GM19023 (cell line): ENCODE measurements around the gene MRPS18B.
"Not testable (repeated sequence)": the region's sequence is repeated elsewhere in the genome, so short reads cannot be mapped to it uniquely, and the experiment has no call there.

Experiments
- ATAC-seq: cut with Tn5 transposase; IDR thresholded peaks from one replicate; pipeline ENCODE4 v1.9.1; 2021; ENCODE audit warnings: mild to moderate bottlenecking, moderate library complexity; ENCODE audit not compliant: unreplicated experiment

MRPS18B gene

DNA sequence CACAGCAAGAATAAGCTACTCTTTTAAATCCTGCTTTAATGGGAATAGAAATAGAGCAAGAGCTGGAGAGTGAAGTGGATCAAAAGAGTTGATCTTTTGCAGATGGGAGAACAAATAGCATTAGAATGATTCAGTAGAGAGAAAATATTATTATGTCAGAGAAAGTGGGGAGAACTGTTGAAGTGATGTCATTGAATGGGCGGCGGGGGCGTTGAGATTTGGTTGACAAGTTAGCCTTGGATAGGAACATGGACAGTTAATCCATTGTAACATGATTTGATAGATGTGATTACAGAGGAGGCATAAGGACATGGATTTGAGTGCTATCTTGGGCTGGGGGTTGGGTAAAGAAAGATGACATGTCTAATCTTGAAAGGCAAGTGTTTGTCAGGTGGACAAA, 18.2 kb downstream of the MRPS18B start:
- no peak for ATAC-seq

DNA sequence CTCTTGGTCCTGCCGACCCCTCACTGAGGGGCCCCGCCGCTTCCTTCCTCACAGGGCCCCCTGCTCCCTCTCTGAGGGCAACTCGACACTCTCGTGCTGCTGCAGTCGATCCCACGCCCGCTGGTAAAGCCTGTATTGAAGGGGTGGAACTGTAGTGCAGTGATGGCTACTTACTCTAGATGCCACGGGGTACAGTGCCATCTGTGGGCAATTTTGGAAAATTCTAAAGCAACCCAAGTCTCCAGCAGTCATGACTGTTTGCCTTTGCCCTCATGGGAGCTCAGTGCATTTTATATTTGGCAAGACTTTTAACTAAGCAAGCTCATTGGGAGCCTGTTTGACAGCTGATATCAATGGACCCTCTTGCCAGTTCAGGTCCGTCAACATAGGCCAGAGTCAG, 22.8 kb downstream of the MRPS18B start:
- no peak for ATAC-seq

DNA sequence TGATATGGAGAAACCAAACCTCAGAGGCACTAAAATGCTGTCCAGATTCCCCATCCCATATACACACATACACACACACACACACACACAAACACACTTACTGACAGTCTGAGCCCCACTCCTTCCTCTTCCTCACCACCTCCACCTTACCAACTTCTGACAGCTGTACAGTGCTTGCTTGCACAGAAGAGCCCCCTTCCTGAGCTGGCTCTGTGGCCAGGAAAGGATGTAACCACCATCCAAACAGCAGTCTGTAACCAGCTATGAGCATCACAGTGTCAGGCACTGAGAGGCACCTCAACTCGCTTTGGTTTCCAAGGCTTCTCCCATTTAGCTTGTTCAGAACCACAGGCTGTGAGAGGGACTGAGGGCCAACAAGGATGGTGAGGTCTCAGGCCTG, 23.4 kb downstream of the MRPS18B start:
- ATAC-seq = no peak

DNA sequence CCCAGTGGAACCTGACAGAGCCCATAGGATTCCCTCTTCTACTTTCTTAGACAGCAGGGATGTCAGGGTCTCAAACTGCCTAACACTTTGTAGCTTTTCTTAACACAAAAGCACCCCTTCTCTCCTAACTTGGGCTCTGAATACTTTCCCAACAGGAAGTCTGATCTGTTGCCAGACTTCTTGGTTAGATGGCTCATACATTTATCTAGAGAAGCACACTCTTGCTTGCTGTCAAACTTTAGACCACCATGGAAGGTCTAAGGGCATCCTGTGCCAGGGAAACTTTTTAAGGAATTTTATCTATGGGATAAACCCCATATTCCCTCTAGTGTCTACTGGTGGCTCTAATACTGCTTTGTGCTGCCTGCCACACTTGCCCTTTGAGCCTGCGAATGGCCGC, 26.0 kb downstream of the MRPS18B start:
- ATAC-seq = no peak

DNA sequence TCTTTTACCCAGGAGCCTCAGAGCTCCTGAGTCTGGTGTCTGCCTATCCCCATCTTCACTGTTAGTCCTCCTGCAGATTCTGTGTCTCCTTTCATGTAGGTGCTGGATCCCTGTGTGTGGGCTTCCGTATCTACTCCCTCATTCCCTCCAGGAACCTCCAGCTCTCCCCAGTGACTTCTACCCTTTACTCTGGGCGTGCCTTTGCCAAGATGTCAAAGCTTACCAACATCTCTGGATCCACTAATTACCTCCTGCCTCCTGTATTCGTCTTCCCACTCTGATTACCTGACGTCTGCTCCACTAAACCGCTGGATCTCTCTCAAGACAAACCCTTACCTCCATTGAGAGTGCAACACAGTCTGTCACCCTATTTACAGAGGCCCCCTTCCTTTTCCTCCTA, 27.1 kb downstream of the MRPS18B start:
- ATAC-seq = no peak

DNA sequence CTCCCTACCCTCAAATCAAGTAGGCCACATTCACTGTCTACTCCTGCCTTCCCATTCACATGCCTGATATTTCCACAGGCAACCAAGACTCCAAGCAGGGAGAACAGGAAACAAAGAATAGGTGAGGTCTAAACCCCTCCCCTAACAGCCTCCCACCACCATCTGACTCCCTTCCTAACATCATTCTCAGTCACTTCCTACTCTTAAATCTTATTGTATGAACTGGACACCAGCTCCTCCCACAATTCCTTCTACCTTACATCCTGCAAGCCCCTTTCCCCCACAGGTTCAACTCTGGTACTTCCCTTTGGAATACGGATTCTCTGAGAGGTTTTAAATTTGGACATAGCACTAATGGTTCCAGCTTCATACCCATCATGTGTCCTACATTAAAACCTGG, 28.3 kb downstream of the MRPS18B start:
- no peak for ATAC-seq

DNA sequence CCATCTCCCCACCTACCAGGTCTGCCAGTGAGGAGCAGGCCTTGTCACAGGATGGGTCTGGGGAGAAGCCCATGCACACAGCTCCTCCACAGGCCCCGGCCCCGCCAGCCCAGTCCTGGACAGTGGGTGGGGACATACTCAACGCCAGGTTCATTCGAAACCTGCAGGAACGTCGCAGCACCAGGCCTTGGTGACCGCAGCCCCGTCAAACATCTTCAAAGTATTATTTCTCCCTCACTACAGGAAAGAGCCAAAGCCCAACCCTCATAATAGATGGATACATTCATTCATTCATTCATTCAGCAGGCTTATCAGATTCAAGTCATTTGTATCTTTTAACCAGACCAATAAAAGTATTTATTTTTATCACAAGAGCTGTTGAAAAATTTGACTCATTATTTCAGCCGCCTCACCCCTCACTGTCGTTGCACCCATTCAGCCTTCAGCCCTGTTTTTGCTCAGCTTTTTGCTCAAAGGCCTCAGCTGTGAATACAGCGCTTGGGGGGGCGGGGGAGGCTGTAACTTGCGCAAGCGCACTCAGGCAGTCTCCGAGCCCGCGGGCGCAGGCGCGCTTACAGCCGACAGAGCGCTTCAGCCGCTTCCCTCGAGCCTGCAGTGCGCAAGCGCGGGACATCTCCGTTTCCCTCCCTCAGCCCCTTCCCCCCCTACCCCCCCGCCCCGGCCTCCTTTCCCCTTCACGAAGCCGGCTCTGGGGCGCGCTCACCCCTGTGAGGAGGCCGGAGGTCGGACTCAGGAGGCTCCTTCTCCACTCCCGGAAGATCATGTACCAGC, 29.0 kb downstream of the MRPS18B start, which contains the start of gene C6orf136:
C6orf136 (plus strand) TSS at position 684 of the 792 bp plus-strand sequence; CDS start at position 783, 99 bp downstream.
- peak; percentile 60 for ATAC-seq

DNA sequence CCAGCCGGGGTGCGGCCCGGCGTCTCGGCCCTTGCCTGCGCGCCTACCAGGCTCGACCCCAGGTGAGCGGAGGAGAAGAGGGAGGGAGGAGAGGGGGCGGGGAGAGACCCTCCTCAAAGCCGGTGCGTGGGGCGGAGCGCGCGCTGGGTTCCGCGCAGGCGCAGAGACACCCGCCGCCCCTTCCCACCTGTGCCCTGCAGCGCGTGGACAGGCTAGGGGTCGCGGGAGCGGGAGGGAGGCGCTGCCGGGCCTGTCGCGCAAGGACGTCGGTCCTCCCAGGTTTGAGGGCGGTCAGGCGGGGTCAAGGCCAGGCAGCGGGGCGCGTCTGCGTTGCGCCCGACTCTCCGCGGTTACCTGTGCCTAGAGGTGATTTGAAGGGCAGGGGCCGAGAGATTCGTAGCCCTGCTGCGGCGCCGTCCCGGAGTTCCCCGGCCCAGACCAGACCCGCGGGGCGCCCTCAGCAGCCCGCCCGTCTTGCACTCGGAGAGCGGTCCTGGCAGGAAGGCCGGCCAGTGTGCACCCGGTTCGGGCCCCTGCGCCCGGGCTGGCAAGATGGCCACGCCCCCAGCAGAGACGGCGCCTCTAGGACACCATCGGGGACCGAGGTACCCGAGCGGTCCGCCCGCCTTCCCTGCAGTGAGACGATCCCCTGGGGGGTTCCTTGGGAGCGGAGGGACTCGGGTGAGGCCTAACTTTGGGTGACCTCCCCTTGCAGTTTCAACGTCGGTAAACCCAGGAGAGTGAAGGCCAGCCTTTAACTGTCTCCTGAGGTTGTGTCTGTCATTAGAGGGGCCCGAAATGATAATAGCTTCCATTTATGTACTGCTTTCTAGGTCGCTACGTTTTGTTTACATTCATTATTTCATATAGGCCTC, 29.8 kb downstream of the MRPS18B start:
- ATAC-seq = peak; percentile 75

DNA sequence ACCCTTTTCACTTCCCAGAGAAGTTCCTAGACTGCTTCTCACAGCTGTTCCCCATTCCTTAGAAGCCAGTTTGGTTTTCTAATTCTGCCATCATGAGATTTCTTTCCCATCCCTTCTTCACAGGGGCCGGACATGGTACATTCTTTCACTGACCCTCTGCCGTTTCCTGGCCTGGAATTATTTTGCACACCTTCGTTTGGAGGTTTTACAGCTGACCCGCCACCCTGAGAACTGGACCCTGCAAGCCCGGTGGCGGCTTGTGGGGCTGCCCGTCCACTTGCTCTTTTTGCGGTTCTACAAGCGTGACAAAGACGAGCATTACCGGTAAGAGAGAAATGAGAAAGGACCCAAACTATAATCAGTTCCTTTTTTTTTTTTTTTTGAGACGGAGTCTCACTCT, 33.5 kb downstream of the MRPS18B start:
- no peak for ATAC-seq

DNA sequence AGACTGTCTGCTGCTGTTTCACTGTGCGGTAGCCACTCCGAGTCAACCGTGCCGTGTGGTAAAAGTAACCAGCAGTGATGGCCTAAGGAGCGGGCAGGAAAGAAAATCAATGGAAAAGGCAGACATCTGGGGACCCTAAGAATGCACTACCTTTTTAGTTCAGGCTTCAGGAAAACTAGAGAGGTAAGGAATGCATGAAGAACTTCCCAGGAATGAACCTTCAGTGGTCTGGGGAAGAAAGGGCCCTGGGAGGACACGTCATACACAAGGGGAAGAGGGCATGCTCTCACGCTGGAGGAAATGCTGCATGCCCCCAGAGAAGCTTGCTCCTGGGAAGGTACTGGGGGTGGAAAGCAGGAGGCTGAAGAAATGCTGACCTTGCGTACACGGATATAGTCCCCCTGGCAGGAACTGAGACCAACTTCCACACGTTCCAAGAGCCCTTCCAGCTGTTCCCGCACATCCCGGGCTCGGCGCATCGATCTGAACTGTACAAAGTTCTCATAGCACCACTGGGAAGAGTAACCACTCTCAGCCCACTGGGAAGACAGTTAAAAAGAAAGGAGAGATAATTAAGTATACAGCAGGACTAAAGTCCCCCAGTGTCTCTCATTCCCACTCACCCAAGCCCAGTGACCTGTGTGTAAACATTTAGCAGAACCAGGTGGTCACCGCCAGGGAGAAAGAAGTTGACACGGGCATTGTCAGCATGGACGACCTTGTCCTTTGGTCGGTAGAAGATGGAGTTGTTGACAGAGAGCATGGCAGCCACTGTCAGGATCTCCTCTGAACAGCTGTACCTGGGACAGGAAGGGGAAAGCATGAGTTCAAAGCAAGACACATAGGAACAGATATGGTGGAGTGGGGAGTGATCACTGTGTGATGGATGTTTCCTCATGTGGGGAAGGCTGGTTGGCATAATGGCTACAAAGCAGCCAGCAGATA, 37.4 kb downstream of the MRPS18B start:
- ATAC-seq = no peak

DNA sequence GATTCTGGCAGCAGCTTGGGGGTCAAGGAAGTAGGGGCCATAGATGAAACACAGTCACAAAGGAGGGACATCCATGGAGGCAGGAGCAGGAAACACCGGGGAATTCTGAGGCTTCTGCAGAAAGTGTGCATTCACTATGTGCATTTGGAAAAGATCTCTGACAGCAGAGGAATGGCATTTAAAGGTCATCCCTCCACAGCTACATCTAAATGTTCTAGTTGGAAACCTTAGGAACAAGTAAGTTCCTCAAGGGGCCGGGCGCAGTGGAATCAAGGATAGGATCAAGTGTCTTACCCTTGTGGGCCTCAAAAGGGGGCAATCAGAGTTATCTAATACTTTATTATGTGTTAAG, 38.1 kb downstream of the MRPS18B start:
- ATAC-seq = no peak

DNA sequence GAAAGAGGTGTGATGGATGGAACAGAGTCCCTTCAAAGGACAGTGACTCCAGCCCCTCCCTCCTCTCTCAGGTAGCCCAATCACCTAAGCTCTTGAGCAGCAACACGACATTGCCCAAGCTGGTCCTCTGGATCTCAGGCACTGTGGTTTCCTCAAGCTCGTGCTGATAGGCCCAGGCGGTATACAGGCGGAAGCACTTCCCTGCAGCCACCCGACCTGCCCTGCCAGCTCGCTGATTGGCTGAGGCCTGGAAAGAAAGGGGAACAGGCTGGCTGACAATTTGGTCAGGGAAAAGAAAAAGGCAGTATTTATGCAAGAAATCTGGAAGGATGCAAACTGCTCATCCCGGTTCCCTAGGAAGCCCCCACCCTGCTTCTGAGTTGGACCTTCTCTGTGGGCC, 38.9 kb downstream of the MRPS18B start:
- no peak for ATAC-seq

DNA sequence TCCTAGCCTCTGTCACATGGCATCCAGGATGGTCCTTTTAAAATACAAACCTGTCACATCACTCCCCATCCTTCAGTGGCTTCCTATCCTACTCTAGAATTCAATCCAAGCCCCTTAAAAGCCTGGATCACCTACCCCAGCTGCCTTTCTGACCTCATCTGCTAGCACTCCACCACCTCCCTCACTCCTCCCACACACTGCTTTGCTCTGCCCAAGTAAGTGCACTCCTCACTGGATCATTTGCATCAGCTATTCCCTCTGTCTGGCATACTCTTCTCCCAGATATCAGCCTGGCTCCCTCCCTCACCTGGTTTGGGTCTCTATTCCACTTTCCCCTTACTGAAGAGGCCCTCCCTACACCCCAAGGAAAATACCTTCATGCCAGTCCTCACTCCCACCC, 39.8 kb downstream of the MRPS18B start:
- no peak for ATAC-seq

DNA sequence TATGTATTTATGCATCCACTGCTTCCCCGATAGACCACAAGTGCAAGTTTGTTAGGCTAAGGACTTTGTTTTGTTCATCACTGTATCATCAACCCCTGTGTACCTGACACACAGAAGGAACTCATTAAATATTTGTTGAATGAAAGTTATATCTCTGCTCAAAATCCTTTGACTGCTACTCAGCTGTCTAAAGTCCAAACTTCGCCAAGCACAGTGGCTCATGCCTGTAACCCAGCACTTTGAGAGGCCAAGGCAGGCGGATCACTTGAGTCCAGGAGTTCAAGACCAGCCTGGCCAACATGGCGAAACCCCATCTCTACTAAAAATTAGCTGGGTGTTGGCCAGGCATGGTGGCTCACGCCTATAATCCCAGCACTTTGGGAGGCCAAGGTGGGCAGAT, 40.3 kb downstream of the MRPS18B start:
- ATAC-seq = not testable (repeated sequence)

DNA sequence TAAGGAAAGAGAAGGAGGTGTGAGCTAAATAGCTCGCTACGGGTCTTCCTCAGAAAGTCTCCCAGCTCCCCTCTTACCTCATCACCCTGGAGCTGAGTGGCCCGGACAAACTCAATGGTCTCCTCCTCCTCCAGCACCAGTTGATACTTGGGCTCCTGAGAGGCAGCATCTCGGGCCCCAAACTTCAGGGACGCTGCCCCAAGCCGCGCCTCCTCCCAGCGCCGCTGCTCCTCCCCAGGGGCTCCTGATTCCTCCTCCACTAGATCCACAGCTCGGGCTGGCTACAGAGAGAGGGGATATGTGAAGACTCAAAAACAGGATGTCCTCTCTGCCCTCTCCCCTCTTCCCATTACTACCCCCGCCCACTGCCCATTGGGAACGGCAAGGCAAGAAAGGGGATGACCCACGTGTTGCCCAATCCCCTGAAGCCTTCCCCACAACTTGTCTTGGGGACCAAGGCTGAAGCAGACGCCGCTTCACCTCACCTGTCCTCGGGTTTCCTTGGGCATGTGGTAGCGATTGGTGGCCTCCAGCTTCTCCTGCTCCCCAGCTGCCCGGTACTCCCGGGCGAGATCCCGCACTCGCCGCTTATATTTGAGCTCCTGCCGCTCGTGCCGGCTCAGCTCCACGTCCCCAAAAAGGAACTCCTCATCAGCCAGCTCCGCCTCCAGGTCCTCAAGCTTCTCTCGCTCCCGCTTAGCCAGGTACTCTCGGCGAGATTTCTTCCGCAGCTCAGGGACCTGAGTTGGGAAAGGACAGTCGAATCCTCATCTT, 47.5 kb downstream of the MRPS18B start:
- no peak for ATAC-seq

DNA sequence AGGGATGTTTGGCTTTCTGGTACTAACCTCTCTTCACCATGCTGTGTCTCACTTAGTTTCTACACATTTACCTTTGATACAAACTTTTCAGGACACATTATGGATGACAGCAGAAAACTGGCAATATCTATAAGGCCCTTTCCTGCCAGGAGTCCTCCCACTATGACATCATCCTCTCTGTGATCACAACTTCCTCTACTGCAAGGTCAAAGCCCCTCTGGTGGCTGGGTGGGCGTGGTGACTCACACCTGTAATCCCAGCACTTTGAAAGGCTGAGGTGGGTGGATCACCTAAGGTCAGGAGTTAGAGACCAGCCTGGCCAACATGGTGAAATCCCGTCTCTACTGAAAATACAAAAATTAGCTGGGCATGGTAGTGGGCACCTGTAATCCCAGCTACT, 48.7 kb downstream of the MRPS18B start:
- not testable (repeated sequence) for ATAC-seq

DNA sequence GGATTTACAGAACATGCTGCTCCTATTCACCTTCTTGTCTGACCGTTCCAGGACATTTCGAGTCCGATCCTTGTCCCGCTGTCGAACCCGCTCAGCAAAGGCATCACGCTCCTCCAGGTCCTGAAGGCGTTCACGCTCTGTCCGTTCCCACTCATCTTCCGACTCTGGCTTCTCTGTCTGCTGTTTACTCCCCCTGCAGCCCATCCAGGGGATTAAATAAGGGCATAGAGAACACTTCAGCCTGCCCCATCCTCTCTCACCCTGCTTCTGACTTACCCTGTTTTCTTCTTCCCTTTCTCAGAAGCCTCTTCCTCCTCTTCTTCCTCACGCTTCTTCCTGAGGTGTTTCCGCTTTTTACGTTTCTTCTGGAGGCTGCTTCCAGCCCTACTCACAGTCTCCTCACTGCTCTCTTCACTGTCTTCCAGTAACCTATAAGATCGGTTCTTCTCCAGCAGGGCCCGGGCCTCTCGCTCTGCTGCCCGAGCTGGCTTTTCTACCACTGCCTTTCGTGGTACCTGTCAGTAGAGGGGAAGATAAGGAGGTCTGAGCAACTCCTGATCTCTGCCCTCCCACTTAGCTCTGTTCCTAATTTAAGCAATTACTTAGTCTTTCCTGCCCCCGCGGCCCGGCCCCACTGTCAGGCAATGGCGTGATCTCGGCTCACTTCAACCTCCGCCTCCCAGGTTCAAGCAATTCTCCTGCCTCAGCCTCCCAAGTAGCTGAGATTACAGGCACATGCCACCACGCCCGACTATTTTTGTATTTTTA, 53.3 kb downstream of the MRPS18B start:
- no peak for ATAC-seq

DNA sequence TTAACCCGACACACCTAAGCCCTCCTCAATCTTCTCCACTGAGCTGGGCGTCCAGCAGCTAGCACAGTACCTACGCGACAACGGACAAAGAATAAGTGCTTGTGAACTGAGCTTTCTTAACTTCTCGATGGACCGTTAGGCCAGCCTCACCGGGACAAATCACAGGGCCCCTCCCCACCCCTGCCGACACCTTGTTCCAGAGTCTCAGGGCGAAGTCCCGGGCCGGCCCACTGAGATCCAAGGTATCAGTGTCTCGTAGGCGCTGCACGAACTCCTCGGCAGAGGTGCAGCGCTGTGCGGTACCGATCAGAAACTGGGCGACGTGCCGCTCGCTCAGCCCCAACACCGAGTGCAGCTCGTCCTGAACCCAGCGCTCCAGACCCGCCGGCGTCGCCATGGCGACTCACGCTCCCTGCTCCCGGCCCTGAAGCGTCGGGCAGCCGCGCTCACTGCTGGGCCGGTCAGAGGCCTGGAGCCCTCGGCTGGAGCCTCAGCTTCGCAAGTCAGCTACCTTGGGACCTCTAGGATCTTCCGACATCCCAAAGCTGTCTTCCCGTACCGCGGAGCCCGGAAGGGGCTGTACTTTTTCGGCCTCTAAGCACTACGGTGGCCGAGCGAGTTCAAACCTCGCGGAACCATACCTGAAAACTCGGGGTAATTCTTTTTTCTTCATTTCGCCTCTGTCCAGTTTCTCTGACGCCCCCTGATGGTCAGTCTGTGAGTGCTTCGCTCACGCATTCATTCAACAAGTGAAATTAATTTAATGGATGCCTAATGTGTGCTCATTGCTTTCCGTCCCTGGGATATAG, 55.0 kb downstream of the MRPS18B start, which contains the start of gene DHX16:
DHX16 (minus strand) TSS at position 562 of the 809 bp plus-strand sequence; CDS start at position 397, 165 bp downstream.
- ATAC-seq = peak; percentile 56
